ENCODE measurements around the gene TBC1D22A.

The TBC1D22A gene

GRCh38 chr22:47176026-47176389 is 413.6 kb downstream of the TBC1D22A start:
- Histone ChIP-seq H3K27ac (ENCODE audit: low read length) (no peak overlapping the region), H3K4me3 (ENCODE audit: low read length) (no peak overlapping the region), H3K9me2 (replicated peaks; ENCODE audit: insufficient read depth, low read length) (no peaks in the 10 kb centered on the region), H3K9ac (ENCODE audit: low read length) (no peak overlapping the region), H3K9me3 (replicated peaks; ENCODE audit: insufficient read depth, low read length) (no peaks in the 10 kb centered on the region), H2AFZ (ENCODE audit: low read length) (no peak overlapping the region), H3K4me2 (ENCODE audit: low read depth, low read length) (no peak overlapping the region), H3K79me2 (ENCODE audit: low read length) (no peaks in the 10 kb centered on the region), H4K20me1 (ENCODE audit: insufficient read depth, low read length) (no peaks in the 10 kb centered on the region), H3K27me3 (replicated peaks; ENCODE audit: insufficient read depth, low read length) (no peaks in the 10 kb centered on the region), H3K36me3 (replicated peaks; ENCODE audit: insufficient read depth, low read length) (no peaks in the 10 kb centered on the region), H3F3A (ENCODE audit: insufficient read depth, low read length) (no peaks in the 10 kb centered on the region), H3K4me1 (ENCODE audit: low read length) (no peaks in the 10 kb centered on the region)
- no peak for TF ChIP-seq EZH2phosphoT487 (IDR thresholded peaks at IDR 0.05; ENCODE audit: low read length)
- no peak for TF ChIP-seq CTCF (IDR thresholded peaks at IDR 0.05; ENCODE audit: low read length)
- no peak for TF ChIP-seq EZH2 (optimal IDR thresholded peaks at IDR 0.05; ENCODE audit: low read depth, low read length)
- DNase-seq: no peak

- H3K36me3 ChIP-seq (replicated peaks; ENCODE audit: insufficient read depth, low read length): no peaks in the 10 kb centered on the region
- H3K4me1 ChIP-seq (ENCODE audit: low read length): no peaks in the 10 kb centered on the region
- H3K4me2 ChIP-seq (ENCODE audit: low read depth, low read length): no peak overlapping the region
- TF ChIP-seq EZH2phosphoT487 (IDR thresholded peaks at IDR 0.05; ENCODE audit: low read length): no peak
- no peak for TF ChIP-seq CTCF (IDR thresholded peaks at IDR 0.05; ENCODE audit: low read length)
- H3K4me3 ChIP-seq (ENCODE audit: low read length): no peak overlapping the region
- H3K27ac ChIP-seq (ENCODE audit: low read length): no peak overlapping the region
- H3K9ac ChIP-seq (ENCODE audit: low read length): no peak overlapping the region
- H3K9me2 ChIP-seq (replicated peaks; ENCODE audit: insufficient read depth, low read length): no peaks in the 10 kb centered on the region
- no peaks in the 10 kb centered on the region for H4K20me1 ChIP-seq (ENCODE audit: insufficient read depth, low read length)
- DNase-seq: no peak
- no peaks in the 10 kb centered on the region for H3F3A ChIP-seq (ENCODE audit: insufficient read depth, low read length)
- H3K9me3 ChIP-seq (replicated peaks; ENCODE audit: insufficient read depth, low read length): no peaks in the 10 kb centered on the region
- H3K79me2 ChIP-seq (ENCODE audit: low read length): no peaks in the 10 kb centered on the region
- no peak overlapping the region for H2AFZ ChIP-seq (ENCODE audit: low read length)
- no peaks in the 10 kb centered on the region for H3K27me3 ChIP-seq (replicated peaks; ENCODE audit: insufficient read depth, low read length)
Observed at GRCh38 chr22:47176573-47177333, 414.3 kb downstream of the TBC1D22A start.

- no peaks in the 10 kb centered on the region for H3K4me1 ChIP-seq (ENCODE audit: low read length)
- no peak overlapping the region for H3K9ac ChIP-seq (ENCODE audit: low read length)
- no peaks in the 10 kb centered on the region for H3K27me3 ChIP-seq (replicated peaks; ENCODE audit: insufficient read depth, low read length)
- H3F3A ChIP-seq (ENCODE audit: insufficient read depth, low read length): no peaks in the 10 kb centered on the region
- H2AFZ ChIP-seq (ENCODE audit: low read length): no peak overlapping the region
- H3K9me3 ChIP-seq (replicated peaks; ENCODE audit: insufficient read depth, low read length): no peaks in the 10 kb centered on the region
- no peak for DNase-seq
- no peak overlapping the region for H3K27ac ChIP-seq (ENCODE audit: low read length)
- H4K20me1 ChIP-seq (ENCODE audit: insufficient read depth, low read length): no peaks in the 10 kb centered on the region
- H3K79me2 ChIP-seq (ENCODE audit: low read length): no peaks in the 10 kb centered on the region
- H3K36me3 ChIP-seq (replicated peaks; ENCODE audit: insufficient read depth, low read length): no peaks in the 10 kb centered on the region
- no peaks in the 10 kb centered on the region for H3K9me2 ChIP-seq (replicated peaks; ENCODE audit: insufficient read depth, low read length)
- H3K4me3 ChIP-seq (ENCODE audit: low read length): no peak overlapping the region
- TF ChIP-seq CTCF (IDR thresholded peaks at IDR 0.05; ENCODE audit: low read length): no peak
- no peak for TF ChIP-seq EZH2 (optimal IDR thresholded peaks at IDR 0.05; ENCODE audit: low read depth, low read length)
- TF ChIP-seq EZH2phosphoT487 (IDR thresholded peaks at IDR 0.05; ENCODE audit: low read length): no peak
- no peak overlapping the region for H3K4me2 ChIP-seq (ENCODE audit: low read depth, low read length)
Observed at GRCh38 chr22:47177334-47177815, 414.9 kb downstream of the TBC1D22A start.
